IMR-90 (cell line): ENCODE results near the gene PRKCA.

Experiments used
- CHD1 ChIP-seq: IDR thresholded peaks from 2 replicates; pipeline ENCODE4 v1.6.1; 2012; ENCODE audit warnings: low read depth, low read length, improper control_type of control experiment
- CTCF ChIP-seq: conservative IDR thresholded peaks from 2 replicates; pipeline ENCODE4 v1.5.1; 2012; ENCODE audit warnings: mild to moderate bottlenecking, low read depth, low read length, improper control_type of control experiment
- MAZ ChIP-seq: IDR thresholded peaks from 2 replicates; pipeline ENCODE4 v1.6.1; 2012; ENCODE audit warnings: low read depth, mild to moderate bottlenecking, low read length, improper control_type of control experiment, moderate library complexity, borderline replicate concordance
- POLR2A ChIP-seq: IDR thresholded peaks from 2 replicates; pipeline ENCODE4 v1.6.1; 2012; ENCODE audit warnings: mild to moderate bottlenecking, low read depth, low read length
- RAD21 ChIP-seq: IDR thresholded peaks from 2 replicates; pipeline ENCODE4 v1.6.1; 2012; ENCODE audit warnings: low read length, improper control_type of control experiment
- RCOR1 ChIP-seq: IDR thresholded peaks from 2 replicates; pipeline ENCODE4 v1.6.1; 2012; ENCODE audit warnings: mild to moderate bottlenecking, low read length, improper control_type of control experiment; ENCODE audit not compliant: insufficient replicate concordance
- RFX5 ChIP-seq: IDR thresholded peaks from 2 replicates; pipeline ENCODE4 v1.8.0; 2012; ENCODE audit warnings: low read depth, mild to moderate bottlenecking, low read length, moderate library complexity
- USF2 ChIP-seq: fragments of 150-350 bp; IDR thresholded peaks from 2 replicates; pipeline ENCODE4 v1.6.1; 2017; ENCODE audit warnings: mild to moderate bottlenecking, antibody characterized with exemption, low read length, low read depth

GRCh38 chr17:66487981-66488468, 185.6 kb downstream of the PRKCA start:
- TF ChIP-seq CTCF (no peak), RCOR1 (no peak), CHD1 (no peak), POLR2A (no peak), USF2 (no peak), MAZ (no peak), RAD21 (no peak), RFX5 (no peak)
